ENCODE measurements around the gene BCL2L1. TPM values are rescaled to one million over a fixed set of nuclear protein-coding genes. Genes with fewer than 3 reads are reported as not detected.

The BCL2L1 gene
- total RNA-seq, 1 donor from 2014 or later, result 57.2 TPM

- no peak for DNase-seq (ENCODE audit: extremely low spot score in 2 of 2)
- intact Hi-C loops (cut with DNase I), result no loop called here
- no peak overlapping the region for H3K4me3 ChIP-seq
- no peaks in the 10 kb centered on the region for H3K9me3 ChIP-seq
- H3K4me1 ChIP-seq, result peaks cover 24% of the 10 kb centered on the region
- no peaks in the 10 kb centered on the region for H3K36me3 ChIP-seq
- TF ChIP-seq POLR2AphosphoS5 (IDR thresholded peaks at IDR 0.05; ENCODE audit: insufficient read depth in 1 of 2, low read depth in 1 of 2) (no peak), POLR2A (IDR thresholded peaks at IDR 0.05) (no peak)
- TF ChIP-seq, protein P1, sequence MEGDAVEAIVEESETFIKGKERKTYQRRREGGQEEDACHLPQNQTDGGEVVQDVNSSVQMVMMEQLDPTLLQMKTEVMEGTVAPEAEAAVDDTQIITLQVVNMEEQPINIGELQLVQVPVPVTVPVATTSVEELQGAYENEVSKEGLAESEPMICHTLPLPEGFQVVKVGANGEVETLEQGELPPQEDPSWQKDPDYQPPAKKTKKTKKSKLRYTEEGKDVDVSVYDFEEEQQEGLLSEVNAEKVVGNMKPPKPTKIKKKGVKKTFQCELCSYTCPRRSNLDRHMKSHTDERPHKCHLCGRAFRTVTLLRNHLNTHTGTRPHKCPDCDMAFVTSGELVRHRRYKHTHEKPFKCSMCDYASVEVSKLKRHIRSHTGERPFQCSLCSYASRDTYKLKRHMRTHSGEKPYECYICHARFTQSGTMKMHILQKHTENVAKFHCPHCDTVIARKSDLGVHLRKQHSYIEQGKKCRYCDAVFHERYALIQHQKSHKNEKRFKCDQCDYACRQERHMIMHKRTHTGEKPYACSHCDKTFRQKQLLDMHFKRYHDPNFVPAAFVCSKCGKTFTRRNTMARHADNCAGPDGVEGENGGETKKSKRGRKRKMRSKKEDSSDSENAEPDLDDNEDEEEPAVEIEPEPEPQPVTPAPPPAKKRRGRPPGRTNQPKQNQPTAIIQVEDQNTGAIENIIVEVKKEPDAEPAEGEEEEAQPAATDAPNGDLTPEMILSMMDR (IDR thresholded peaks at IDR 0.05), result no peak
- no peak overlapping the region for H3K27ac ChIP-seq
- no peaks in the 10 kb centered on the region for H3K27me3 ChIP-seq
These were observed 107.3 kb downstream of the BCL2L1 start for GRCh38 chr20:31615416-31615815.

Other genes starting within 250 kb of the BCL2L1 start
- gene DEFB124, start 247.7 kb downstream of the BCL2L1 start, total RNA-seq, result not detected
- gene REM1, start 247.6 kb downstream of the BCL2L1 start, total RNA-seq, result 4.4 TPM
- gene HM13, start 208.4 kb downstream of the BCL2L1 start, total RNA-seq, result 77.8 TPM
- gene ID1, start 117.6 kb downstream of the BCL2L1 start, total RNA-seq, result 1,190 TPM
- 2.5 TPM for gene COX4I2, start 85.0 kb downstream of the BCL2L1 start, total RNA-seq
- 6.1 TPM for gene TPX2, start 16.4 kb upstream of the BCL2L1 start, total RNA-seq
- not detected for gene MYLK2, start 96.5 kb upstream of the BCL2L1 start, total RNA-seq
- gene FOXS1, start 122.7 kb upstream of the BCL2L1 start, total RNA-seq, result not detected
- 2.5 TPM for gene DUSP15, start 147.7 kb upstream of the BCL2L1 start, total RNA-seq
- gene TTLL9, start 147.8 kb upstream of the BCL2L1 start, total RNA-seq, result not detected
- gene PDRG1, start 229.2 kb upstream of the BCL2L1 start, total RNA-seq, result 5.9 TPM
- gene XKR7, start 245.3 kb upstream of the BCL2L1 start, total RNA-seq, result not detected

Measured in vagina (tissue), 2 donors.